ENCODE measurements around the gene HNRNPH1. TPM values are rescaled to one million over a fixed set of nuclear protein-coding genes. Genes with fewer than 3 reads are reported as not detected.

The HNRNPH1 gene
- total and polyA plus RNA-seq, 2 of the 13 experiments (the other 11 are each of a cell fraction or from before 2014, with no cell fraction given), result 382 to 1,064 TPM

DNA sequence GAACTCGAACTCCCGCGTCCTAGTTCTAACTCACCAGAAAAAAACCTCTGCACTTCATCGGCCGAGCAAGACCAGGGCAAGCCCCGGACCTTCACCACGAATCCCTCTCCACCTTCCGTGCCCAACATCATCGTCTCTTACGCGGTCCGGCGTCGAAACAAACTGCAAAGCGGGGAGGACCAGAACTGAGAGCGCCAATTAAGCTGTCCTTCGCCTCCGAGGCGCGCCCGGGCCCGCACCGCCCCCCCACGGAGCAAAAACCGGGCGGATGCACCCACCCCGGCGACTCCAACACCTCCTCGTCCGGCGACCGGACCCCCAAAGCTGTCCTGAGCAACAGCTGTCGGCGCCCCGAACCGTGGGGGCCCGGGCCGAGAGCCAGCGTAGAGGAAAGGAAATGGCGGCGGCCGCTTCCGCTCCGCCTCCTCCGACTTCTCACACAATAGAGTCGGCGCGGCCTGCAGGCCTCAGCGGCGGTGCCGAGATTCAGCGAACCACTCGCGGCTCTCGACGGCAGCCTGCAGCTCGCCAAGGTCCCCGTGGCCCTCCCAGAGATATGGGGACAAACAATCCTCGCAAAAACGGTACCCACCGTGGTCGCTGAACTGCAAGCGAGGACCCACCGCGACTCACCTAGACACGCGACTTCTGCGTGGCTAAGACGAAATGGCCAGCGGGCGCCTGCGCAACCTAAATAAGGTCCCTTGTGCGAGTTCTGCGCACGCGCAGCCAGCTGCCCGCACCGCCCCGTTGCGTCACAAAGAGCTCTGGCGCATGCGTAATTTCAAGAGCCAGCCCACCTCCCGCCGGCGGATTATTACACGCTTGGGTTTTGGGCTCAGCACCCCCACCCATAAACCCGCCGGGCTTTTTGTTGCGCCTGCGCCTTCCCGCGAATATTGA lies at the start of gene HNRNPH1 (continued):
- TF ChIP-seq, protein P1, sequence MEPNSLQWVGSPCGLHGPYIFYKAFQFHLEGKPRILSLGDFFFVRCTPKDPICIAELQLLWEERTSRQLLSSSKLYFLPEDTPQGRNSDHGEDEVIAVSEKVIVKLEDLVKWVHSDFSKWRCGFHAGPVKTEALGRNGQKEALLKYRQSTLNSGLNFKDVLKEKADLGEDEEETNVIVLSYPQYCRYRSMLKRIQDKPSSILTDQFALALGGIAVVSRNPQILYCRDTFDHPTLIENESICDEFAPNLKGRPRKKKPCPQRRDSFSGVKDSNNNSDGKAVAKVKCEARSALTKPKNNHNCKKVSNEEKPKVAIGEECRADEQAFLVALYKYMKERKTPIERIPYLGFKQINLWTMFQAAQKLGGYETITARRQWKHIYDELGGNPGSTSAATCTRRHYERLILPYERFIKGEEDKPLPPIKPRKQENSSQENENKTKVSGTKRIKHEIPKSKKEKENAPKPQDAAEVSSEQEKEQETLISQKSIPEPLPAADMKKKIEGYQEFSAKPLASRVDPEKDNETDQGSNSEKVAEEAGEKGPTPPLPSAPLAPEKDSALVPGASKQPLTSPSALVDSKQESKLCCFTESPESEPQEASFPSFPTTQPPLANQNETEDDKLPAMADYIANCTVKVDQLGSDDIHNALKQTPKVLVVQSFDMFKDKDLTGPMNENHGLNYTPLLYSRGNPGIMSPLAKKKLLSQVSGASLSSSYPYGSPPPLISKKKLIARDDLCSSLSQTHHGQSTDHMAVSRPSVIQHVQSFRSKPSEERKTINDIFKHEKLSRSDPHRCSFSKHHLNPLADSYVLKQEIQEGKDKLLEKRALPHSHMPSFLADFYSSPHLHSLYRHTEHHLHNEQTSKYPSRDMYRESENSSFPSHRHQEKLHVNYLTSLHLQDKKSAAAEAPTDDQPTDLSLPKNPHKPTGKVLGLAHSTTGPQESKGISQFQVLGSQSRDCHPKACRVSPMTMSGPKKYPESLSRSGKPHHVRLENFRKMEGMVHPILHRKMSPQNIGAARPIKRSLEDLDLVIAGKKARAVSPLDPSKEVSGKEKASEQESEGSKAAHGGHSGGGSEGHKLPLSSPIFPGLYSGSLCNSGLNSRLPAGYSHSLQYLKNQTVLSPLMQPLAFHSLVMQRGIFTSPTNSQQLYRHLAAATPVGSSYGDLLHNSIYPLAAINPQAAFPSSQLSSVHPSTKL (CRISPR knock-in tag; IDR thresholded peaks at IDR 0.05), result no peak; the same call in 1 of the 2 replicates
- TF ChIP-seq, protein P2, sequence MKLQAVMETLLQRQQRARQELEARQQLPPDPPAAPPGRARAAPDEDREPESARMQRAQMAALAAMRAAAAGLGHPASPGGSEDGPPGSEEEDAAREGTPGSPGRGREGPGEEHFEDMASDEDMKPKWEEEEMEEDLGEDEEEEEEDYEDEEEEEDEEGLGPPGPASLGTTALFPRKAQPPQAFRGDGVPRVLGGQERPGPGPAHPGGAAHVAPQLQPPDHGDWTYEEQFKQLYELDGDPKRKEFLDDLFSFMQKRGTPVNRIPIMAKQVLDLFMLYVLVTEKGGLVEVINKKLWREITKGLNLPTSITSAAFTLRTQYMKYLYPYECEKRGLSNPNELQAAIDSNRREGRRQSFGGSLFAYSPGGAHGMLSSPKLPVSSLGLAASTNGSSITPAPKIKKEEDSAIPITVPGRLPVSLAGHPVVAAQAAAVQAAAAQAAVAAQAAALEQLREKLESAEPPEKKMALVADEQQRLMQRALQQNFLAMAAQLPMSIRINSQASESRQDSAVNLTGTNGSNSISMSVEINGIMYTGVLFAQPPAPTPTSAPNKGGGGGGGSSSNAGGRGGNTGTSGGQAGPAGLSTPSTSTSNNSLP (IDR thresholded peaks at IDR 0.05; ENCODE audit: low read depth, low read length), result no peak
- TF ChIP-seq POGZ (CRISPR knock-in tag; IDR thresholded peaks at IDR 0.05), result no peak
- no peak for TF ChIP-seq ZFP41 (CRISPR knock-in tag; IDR thresholded peaks at IDR 0.05; ENCODE audit: borderline replicate concordance)
- TF ChIP-seq, protein P3, sequence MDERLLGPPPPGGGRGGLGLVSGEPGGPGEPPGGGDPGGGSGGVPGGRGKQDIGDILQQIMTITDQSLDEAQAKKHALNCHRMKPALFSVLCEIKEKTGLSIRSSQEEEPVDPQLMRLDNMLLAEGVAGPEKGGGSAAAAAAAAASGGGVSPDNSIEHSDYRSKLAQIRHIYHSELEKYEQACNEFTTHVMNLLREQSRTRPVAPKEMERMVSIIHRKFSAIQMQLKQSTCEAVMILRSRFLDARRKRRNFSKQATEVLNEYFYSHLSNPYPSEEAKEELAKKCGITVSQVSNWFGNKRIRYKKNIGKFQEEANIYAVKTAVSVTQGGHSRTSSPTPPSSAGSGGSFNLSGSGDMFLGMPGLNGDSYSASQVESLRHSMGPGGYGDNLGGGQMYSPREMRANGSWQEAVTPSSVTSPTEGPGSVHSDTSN (CRISPR knock-in tag; IDR thresholded peaks at IDR 0.05), result no peak
- TF ChIP-seq, protein P4, sequence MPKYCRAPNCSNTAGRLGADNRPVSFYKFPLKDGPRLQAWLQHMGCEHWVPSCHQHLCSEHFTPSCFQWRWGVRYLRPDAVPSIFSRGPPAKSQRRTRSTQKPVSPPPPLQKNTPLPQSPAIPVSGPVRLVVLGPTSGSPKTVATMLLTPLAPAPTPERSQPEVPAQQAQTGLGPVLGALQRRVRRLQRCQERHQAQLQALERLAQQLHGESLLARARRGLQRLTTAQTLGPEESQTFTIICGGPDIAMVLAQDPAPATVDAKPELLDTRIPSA (CRISPR knock-in tag; IDR thresholded peaks at IDR 0.05; ENCODE audit: borderline replicate concordance), result no peak
- TF ChIP-seq NFKB2 (CRISPR knock-in tag; IDR thresholded peaks at IDR 0.05; ENCODE audit: borderline replicate concordance), result peak; percentile 75; the same call in 1 of the 2 replicates
- TF ChIP-seq, protein P5, sequence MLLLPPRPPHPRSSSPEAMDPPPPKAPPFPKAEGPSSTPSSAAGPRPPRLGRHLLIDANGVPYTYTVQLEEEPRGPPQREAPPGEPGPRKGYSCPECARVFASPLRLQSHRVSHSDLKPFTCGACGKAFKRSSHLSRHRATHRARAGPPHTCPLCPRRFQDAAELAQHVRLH (CRISPR knock-in tag; IDR thresholded peaks at IDR 0.05; ENCODE audit: borderline replicate concordance, low read depth), result no peak; the same call in 1 of the 2 replicates
- TF ChIP-seq, protein P6, sequence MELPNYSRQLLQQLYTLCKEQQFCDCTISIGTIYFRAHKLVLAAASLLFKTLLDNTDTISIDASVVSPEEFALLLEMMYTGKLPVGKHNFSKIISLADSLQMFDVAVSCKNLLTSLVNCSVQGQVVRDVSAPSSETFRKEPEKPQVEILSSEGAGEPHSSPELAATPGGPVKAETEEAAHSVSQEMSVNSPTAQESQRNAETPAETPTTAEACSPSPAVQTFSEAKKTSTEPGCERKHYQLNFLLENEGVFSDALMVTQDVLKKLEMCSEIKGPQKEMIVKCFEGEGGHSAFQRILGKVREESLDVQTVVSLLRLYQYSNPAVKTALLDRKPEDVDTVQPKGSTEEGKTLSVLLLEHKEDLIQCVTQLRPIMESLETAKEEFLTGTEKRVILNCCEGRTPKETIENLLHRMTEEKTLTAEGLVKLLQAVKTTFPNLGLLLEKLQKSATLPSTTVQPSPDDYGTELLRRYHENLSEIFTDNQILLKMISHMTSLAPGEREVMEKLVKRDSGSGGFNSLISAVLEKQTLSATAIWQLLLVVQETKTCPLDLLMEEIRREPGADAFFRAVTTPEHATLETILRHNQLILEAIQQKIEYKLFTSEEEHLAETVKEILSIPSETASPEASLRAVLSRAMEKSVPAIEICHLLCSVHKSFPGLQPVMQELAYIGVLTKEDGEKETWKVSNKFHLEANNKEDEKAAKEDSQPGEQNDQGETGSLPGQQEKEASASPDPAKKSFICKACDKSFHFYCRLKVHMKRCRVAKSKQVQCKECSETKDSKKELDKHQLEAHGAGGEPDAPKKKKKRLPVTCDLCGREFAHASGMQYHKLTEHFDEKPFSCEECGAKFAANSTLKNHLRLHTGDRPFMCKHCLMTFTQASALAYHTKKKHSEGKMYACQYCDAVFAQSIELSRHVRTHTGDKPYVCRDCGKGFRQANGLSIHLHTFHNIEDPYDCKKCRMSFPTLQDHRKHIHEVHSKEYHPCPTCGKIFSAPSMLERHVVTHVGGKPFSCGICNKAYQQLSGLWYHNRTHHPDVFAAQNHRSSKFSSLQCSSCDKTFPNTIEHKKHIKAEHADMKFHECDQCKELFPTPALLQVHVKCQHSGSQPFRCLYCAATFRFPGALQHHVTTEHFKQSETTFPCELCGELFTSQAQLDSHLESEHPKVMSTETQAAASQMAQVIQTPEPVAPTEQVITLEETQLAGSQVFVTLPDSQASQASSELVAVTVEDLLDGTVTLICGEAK (IDR thresholded peaks at IDR 0.05), result no peak
- TF ChIP-seq, protein P6 (CRISPR knock-in tag; IDR thresholded peaks at IDR 0.05), result peak; percentile 72; the same call in 1 of the 2 replicates

Measured in HepG2 (cell line).